UCSD-AML1 (cell line): Measurements from ENCODE around the gene NUDT2.
"Not testable (repeated sequence)": the region's sequence is repeated elsewhere in the genome, so short reads cannot be mapped to it uniquely, and the experiment has no call there.

Source experiments
- DNase-seq: peaks from one replicate; lab custom pipeline; 2025; ENCODE audit not compliant: unreplicated experiment; lab: John Stamatoyannopoulos, UW

The NUDT2 gene

DNA sequence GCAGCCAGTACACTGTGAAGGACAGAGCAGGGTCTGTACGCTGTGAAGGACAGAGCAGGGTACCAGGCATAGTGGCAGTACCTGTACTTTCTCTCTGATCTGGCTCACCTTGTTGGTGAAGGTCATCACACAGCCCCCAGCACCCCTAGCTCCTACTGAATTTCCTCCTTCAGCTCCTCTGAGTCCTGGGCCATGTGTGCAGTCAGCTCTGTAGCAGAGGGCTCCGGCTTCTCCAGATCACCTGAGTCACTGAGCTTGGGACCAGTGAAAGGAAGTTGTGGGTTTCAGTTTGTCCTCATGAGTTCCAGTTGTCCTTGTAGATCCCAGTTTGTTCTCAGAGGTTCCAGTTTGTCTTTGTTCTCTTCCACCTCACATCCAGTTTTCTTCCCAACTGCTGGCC, 5.5 kb downstream of the NUDT2 start:
- DNase-seq, result no peak

DNA sequence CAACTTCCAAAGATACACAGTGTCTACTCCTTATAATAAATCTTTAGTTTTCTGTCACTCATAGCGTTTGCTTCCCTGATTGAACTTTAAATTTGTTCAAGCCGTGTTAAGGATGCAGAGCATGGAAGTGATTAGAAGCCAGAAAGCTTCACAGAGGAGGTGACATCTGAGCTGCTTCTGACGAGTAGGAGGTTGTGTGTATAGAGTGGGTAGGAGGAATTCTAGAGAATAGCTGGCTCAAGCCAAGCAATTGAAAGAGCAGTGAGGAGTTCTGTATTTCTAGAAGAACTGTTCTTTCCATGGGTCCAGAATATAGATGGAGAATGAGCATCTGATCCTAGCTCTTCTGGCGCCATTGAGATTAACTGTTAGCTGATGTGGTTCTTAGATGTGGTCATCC, 6.0 kb downstream of the NUDT2 start:
- DNase-seq, result no peak

DNA sequence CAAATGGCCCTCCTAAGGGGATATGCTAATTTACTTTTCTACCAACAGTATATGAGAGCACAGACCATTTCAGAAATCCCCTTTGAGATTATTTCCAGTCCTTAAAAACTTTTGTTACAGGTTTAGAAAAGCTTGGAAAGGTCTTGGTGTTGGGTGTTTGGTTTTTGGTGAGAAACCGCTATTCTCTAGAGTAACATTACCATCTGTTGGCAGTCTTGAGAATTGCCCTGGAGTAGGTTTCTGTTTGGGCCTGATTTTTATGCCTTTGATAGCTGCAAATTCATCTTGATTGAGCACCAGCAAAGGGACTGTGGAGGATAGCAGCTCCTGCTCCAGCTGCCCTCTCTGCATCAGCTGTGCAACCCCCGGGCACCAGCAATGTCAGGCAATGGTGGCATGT, 8.0 kb downstream of the NUDT2 start:
- DNase-seq, result no peak

DNA sequence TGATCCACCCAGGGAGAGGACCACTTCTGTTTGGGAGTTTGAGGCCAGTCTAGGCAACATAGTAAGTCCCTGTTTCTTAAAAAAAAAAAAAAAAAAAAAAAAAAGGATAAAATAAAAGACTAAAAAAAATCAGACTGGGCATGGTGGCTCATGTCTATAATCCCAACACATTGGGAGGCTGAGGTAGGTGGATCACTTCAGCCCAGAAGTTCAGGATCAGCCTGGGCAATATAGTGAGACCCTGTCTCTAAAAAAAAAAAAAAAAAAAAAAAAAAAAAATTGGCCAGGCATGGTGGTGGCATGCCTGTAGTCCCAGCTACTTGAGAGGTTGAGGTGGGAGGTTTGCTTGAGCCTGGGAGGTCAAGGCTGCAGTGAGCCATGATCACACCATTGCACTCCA, 8.7 kb downstream of the NUDT2 start:
- not testable (repeated sequence) for DNase-seq

DNA sequence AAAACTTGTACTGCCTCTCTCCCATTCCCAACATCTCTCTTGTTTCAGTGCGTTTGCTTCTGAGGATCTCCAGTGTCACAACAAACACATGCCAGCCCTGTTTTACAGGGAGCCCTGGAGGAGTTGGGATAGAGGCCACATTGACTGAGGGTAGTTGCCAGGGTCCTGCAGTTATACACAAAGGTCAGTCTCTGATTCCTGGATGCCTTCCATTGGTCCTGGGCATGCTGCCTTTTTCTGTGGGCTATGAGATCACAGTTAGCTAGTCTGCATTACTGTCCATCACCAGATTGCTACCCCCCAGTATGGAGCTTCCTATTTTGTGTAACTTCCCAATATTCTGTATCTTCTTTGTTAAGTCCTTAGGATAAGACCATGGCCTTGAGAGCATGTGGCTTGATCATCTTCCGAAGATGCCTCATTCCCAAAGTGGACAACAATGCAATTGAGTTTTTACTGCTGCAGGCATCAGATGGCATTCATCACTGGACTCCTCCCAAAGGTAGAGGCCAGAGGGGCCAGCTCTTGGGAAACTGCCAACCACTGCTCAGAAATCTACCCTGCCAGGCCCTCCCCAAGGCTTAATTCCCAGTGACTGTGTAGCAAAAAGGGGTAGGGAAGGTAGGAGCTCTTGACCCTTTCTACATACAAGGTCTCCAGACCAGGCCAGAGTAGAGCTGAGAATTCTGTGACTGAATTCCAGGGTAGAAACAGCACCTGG, 9.5 kb downstream of the NUDT2 start:
- DNase-seq, result no peak

DNA sequence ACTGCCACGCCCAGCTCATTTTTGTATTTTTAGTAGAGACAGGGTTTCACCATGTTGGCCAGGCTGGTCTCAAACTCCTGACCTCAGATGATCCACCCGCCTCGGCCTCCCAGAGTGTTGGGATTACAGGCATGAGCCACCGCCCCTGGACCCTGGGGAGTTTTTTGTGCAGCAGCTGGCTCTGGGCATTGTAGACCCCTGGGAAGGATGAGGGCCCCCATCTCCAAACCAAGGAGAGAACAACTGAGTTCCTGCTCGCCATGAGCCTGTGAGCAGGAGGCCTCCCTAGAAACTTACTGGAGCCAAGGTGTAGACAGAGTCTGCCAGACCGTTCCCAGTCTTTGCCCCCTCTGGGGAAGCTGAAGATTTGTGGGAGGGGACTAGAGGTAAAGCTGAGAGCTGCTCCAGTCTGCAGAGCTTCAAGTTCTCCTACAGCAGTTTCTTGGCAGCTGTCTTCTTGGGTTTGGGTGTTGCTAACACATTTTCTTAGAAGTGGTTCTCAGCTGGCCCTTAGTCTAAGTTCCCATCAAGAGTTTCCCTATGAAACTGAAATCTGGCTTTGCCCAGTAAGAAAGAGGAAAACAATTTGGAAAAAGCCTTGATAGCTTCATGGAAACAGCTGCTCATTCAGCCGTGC, 12.4 kb downstream of the NUDT2 start:
- no peak for DNase-seq

DNA sequence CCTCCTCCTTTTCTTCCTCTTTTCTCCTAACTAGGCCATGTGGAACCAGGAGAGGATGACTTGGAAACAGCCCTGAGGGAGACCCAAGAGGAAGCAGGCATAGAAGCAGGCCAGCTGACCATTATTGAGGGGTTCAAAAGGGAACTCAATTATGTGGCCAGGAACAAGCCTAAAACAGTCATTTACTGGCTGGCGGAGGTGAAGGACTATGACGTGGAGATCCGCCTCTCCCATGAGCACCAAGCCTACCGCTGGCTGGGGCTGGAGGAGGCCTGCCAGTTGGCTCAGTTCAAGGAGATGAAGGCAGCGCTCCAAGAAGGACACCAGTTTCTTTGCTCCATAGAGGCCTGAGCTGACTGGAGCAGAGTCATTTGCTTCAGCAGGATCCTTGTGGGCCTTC, 13.7 kb downstream of the NUDT2 start:
- DNase-seq, result no peak

DNA sequence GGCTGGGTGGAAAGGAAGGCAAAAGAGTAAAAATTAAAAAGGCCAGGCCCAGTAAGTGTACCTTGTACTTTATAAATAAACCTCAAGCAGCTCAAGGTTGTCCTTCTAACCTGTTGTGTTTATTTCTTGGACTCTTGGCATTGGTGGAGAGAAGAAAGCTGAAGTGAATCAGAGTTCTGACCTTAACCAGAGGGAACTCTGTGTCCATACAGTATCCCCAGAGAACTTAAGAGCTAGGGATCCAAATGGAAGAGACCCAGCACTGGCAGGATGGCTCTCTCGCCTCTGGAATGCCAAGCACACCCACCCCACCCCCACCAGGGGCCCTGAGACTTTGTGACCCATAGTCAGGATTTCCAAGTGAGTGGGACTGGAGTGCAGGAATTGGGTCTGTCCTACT, 14.2 kb downstream of the NUDT2 start:
- no peak for DNase-seq

DNA sequence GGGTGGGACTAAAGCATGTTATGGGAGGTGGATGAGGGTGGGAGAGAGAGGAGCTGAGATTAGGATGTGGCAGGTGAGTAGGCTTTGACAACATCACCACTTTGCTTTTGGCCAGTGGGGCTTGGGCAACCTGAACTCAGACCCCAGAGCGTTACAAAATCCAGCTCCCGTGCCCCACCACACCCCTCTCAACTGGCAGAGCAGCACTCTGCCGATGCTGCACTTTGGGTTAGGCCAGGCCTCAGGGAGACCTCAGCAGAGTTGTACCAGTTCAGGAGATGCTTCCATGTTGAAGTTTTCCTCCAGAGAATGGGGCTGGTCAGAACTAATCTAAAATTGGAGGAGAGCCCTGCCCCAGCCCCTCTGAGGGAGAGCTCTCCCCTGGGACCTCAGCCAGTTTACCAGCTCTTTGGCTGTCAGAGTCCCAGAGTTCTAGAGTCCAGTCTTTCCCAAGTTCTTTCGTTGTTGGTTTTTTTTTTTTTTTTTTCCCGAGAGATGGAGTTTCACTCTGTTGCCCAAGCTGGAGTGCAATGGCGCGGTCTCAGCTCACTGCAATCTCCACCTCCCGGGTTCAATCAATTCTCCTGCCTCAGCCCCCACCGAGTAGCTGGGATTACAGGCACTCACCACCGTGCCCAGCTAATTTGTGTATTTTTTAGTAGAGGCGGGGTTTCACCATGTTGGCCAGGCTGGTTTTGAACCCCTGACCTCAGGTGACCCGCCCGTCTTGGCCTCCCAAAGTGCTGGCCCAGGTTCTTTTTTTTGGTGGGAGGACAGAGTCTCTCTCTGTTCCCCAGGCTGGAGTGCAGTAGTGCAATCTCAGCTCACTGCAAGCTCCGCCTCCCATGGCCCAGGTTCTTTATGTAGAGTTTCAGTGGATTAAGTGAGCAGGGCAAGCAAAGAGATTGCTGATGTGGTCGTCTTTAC, 17.8 kb downstream of the NUDT2 start:
- no peak for DNase-seq

DNA sequence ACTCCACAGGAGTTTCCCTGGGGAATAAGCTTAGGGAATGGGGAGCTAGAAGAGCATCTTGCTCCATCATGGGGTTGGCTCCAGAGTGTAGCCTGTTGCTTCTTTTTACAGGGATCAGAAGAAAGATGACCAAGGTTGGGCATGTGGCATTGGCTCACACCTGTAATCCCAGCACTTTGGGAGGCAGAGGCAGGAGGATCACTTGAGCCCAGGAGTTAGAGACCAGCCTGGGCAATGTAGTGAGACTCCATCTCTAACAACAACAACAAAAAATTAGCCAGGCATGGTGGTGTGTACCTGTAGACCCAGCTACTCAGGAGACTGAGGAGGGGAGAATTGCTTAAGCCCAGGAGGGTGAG, 18.4 kb downstream of the NUDT2 start:
- no peak for DNase-seq

DNA sequence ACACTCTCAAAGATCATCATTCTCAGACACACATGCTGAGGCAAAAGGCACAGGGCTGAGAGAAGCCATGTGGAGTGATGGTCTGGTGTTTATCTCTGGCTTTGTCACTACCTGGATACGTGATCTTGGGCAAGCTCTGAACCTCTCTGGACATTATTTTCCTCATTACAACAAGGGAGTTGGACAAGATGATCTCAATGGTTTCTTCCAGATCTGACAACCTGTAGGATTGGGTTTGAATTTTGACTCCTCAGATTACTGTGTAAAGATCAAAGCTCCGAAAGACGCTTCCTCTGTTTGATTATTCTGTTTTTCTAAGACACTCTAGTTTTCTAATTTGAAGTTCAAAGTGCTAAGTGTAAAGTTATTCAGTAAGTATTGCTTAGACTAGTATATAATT, 20.0 kb downstream of the NUDT2 start:
- DNase-seq, result no peak

DNA sequence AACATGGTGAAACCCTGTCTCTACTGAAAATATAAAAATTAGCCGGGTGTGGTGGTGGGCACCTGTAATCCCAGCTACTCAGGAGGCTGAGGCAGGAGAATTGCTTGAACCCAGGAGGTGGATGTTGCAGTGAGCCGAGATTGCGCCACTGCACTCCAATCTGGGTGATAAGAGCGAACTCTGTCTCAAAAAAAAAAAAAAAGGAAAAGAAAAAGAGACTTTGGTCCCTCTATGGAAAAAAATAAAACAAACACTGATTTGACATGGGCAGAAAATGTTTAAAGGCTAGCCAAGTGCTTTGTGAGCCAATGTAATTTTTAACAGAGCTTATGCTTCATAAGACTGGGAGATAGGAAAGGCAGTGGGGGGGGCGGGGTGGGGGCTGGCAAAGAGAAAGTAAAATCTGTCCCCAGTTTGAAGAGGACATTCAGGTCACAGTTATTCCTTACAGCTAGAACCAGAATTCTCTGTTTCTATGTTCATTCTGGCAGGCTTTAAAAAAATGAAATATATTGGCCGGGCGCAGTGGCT, 22.8 kb downstream of the NUDT2 start:
- not testable (repeated sequence) for DNase-seq

DNA sequence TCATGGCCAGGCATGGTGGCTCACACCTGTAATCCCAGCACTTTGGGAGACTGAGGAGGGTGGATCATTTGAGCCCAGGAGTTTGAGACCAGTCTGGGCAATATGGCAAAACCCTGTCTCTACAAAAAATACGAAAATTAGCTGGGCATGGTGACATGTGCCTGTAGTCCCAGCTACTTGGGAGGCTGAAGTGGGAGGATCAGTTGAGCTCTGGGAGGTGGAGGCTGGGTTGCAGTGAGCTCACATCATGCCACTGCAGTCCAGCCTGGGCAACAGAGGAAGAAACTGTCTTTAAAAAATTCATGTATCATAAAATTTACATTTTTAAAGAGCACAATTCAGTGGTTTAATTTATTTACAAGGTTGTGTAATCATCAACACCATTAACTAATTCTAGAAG, 23.6 kb downstream of the NUDT2 start:
- DNase-seq, result not testable (repeated sequence)

DNA sequence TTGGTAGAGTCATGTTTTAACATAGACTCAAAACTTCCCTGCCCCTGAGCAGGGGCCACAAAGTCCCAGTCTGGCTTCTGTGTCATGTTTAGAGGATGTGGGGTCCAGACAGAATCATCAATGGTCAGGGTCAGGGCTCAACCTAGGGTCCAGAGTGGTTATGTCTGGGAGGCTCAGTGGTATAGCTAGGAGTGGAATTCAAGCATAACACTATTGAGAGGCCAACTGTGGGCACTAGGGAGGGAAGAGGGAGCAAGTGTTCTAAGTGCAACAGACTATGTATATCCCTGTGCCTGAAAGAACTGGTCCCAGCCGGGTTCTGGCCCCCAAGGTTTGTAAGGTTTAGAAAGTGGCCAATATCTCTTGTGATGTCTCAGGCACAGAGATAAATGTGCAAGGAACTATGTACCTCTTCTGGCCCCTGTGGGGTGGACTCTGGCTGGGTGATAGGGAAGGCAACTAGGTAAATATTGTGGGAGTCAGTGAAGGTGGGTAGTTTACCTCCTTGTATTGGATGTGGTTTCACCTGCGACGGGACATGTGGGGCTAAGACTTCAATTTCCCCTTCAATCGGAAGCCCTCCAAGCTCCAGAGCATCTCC, 33.3 kb downstream of the NUDT2 start:
- no peak for DNase-seq

DNA sequence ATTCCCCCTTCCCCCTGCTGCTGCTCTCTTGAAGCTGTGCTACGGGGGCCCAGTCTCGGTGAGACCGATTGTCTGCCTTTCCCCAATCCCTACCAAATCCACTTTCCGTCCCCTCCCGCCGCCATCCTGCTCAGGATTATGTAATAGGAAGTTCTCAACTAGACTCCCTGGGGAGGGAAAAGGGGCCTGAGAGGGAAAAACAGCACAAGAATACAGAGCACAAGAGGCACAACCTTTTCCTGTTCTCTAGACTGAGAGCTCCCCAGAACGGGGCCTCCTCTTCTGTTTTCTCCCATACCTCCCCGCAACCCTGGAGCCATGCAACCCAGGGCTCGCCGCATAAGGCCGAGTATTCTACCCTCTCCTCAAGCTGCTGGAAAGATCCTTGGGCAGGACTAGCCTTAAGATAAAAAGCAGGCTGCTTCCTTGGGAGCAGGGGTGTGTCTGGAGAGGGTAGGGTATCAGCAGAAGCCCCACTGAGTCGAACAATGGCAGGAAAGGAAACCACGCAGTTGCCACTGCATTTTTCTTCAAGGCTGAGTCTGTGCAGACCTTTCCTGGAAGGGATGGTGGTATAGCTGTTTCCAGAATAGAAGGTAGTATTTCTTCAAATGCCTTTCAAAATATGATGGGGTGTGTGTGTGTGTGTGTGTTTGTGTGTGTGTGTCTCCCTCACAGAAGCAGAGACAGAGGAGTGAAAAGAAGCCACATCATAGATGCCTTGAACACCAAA, 34.4 kb downstream of the NUDT2 start:
- no peak for DNase-seq

DNA sequence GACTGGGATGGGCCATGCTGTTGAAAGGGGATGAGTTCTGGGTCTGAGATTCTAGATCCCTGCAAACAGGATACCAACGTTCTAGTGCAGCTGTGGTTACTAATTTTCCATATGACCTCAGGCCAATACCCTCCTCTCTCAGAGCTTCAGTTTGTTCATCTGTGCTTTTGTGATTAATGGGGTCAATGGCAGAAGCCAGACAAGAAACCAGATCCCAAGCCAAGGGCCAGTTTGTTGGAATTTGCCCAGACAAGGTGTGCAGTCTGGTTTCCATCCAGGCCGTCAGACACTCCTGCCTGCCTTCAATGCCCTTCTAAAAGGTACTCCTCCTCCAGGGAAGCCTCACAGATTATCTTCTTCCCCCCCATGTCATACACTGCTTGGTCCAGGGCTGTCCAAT, 35.9 kb downstream of the NUDT2 start:
- DNase-seq, result no peak

DNA sequence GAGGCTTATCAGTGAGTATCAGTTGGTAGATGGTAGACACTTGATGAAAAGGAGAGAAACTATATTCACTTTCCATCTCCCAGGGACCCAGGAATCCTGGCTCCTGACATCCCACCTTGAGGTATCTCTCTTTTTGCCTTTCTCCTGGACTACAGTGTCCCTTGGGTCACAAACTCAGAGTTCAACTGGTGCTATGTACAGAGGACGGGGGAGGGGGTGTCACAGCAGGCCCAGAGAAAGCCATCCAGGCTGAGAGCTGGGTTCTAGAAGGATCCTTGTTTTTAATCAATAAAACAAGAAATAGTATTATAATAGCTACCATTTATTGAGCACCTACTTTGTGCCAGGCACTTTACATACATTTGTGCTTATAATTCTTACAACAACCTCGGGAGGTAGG, 37.0 kb downstream of the NUDT2 start:
- DNase-seq, result no peak

DNA sequence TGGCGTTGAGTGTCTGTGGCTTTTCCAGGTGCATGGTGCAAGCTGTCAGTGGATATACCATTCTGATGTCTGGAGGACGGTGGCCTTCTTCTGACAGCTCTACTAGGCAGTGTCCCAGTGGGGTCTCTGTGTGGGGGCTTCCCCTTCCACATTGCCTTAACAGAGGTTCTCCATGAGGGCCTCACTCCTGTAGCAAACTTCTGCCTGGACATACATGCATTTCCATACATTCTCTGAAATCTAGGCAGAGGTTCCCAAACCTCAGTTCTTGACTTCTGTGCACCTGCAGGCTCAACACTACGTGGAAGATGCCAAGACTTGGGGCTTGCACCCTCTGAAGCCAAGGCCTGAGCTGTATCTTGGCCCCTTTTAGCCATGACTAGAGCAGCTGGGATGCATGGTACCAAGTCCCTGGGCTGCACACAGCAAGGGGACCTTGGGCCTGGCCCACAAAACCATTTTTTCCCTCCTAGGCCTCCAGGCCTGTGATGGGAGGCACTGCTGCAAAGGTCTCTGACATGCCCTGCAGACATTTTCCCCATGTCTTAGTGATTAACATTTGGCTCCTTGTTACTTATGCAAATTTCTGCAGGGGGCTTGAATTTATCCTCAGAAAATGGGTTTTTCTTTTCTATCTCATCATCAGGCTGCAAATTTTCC, 38.5 kb downstream of the NUDT2 start:
- not testable (repeated sequence) for DNase-seq

DNA sequence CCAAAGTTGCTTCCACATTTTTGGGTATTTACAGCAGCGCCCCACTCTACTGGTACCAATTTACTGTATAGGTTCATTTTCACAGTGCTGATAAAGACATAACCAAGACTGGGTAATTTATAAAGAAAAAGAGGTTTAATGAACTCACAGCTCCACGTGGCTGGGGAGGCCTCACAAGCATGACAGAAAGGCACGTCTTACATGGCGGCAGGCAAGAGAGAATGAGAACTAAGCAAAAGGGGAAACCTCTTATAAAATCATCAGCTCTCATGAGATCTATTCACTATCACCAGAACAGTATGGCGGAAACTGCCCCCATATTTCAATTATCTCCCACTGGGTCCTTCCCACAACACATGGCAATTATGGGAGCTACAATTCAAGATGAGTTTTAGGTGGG, 39.4 kb downstream of the NUDT2 start:
- not testable (repeated sequence) for DNase-seq

DNA sequence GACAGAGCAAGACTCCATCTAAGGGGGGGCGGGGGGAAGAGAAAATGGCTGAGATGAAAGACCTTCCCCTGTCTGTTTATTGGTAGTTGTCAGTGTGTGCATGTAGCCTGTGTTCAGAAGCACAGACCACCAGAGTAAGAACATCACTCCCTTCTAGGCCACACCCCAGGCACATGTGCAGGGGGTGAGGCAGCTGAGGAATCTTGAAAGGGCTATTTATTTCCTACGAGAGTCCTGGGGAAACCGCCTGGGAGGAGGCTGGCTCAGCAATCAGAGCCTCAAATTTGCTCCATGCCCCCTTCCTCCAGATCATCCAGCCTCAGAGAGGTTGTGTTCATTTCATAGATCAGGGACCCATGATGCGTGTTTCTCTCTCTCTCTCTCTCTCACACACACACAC, 40.3 kb downstream of the NUDT2 start:
- no peak for DNase-seq
